WTC11 (cell line): ENCODE measurements around the gene PDGFRB. TPM values are rescaled to one million over a fixed set of nuclear protein-coding genes. Genes with fewer than 3 reads are reported as not detected.

Experiments
- ATAC-seq: fragments of 200-7000 bp; cut with Tn5 transposase; 2 replicates; pipeline ENCODE4 v1.10.0; 2021; ENCODE audit warnings: mild to moderate bottlenecking, moderate library complexity
- CTCF ChIA-PET: fragments of 300-600 bp; sonication (Branson Sonifier 250); formaldehyde crosslinking; loops from one replicate; lab custom pipeline; 2021; ENCODE audit warnings: antibody characterized with exemption; lab: Charles Lee
- POLR2A ChIA-PET: fragments of 350-600 bp; sonication (Branson Sonifier 250); formaldehyde crosslinking; loops from one replicate; lab custom pipeline; 2021; ENCODE audit warnings: antibody characterized with exemption; lab: Charles Lee
- DNase-seq: peaks from one replicate; pipeline ENCODE4 v3.0.0; 2021; ENCODE audit warnings: low spot score
- H3K27ac Mint-ChIP-seq: 2 replicates; pipeline ENCODE4 v1.8.0; 2021; ENCODE audit warnings: mixed read lengths
- H3K27me3 Mint-ChIP-seq: 2 replicates; pipeline ENCODE4 v1.8.0; 2021; ENCODE audit warnings: low read depth, mild to moderate bottlenecking, moderate library complexity, mixed read lengths
- H3K36me3 Mint-ChIP-seq: 2 replicates; pipeline ENCODE4 v1.8.0; 2021; ENCODE audit warnings: mixed read lengths
- H3K4me1 Mint-ChIP-seq: 2 replicates; pipeline ENCODE4 v1.8.0; 2022; ENCODE audit warnings: mixed read lengths
- H3K4me3 Mint-ChIP-seq: 2 replicates; pipeline ENCODE4 v1.8.0; 2021; ENCODE audit warnings: mild to moderate bottlenecking, moderate library complexity, mixed read lengths
- H3K9me3 Mint-ChIP-seq: 2 replicates; pipeline ENCODE4 v1.8.0; 2021; ENCODE audit warnings: mixed read lengths
- ESRRA ChIP-seq: sonication (generic); formaldehyde crosslinking; IDR thresholded peaks from 2 replicates; pipeline ENCODE4 v1.8.1; 2022; ENCODE audit warnings: mild to moderate bottlenecking, missing genetic modification reagents, borderline replicate concordance
- ETV6 ChIP-seq: sonication (generic); formaldehyde crosslinking; IDR thresholded peaks from 2 replicates; pipeline ENCODE4 v1.8.1; 2022; ENCODE audit warnings: mild to moderate bottlenecking, missing genetic modification reagents
- FOXK1 ChIP-seq: sonication (generic); formaldehyde crosslinking; IDR thresholded peaks from 2 replicates; pipeline ENCODE4 v1.8.0; 2022; ENCODE audit warnings: mild to moderate bottlenecking, moderate library complexity, missing genetic modification reagents
- KAT7 ChIP-seq: sonication (generic); formaldehyde crosslinking; IDR thresholded peaks from 2 replicates; pipeline ENCODE4 v1.8.1; 2023; ENCODE audit warnings: missing genetic modification reagents, mild to moderate bottlenecking, borderline replicate concordance
- MXD4 ChIP-seq: fragments of 250-450 bp; sonication (Bioruptor Pico); IDR thresholded peaks from 2 replicates; pipeline ENCODE4 v1.8.0; 2021; ENCODE audit warnings: mild to moderate bottlenecking, moderate library complexity, borderline replicate concordance
- SMAD4 ChIP-seq: sonication (generic); formaldehyde crosslinking; IDR thresholded peaks from 2 replicates; pipeline ENCODE4 v1.8.0; 2022; ENCODE audit warnings: mild to moderate bottlenecking, missing genetic modification reagents
- SP1 ChIP-seq: sonication (generic); formaldehyde crosslinking; conservative IDR thresholded peaks from 2 replicates; pipeline ENCODE4 v1.8.1; 2022; ENCODE audit warnings: missing genetic modification reagents
- TEAD1 ChIP-seq: sonication (generic); formaldehyde crosslinking; IDR thresholded peaks from 2 replicates; pipeline ENCODE4 v1.8.0; 2022; ENCODE audit warnings: mild to moderate bottlenecking, missing genetic modification reagents
- total RNA-seq: library from RNA; stranded (reverse); gene quantifications from 3 replicates; pipeline ENCODE4 v1.2.3, GENCODE V29; 2021
- TF ChIP-seq, protein P1 (sequence below): fragments of 250-450 bp; sonication (Bioruptor Pico); IDR thresholded peaks from 2 replicates; pipeline ENCODE4 v1.9.0; 2021; ENCODE audit warnings: mild to moderate bottlenecking, borderline replicate concordance
- TF ChIP-seq, protein P2 (sequence below): sonication (generic); formaldehyde crosslinking; IDR thresholded peaks from 2 replicates; pipeline ENCODE4 v1.8.0; 2022; ENCODE audit warnings: mild to moderate bottlenecking, missing genetic modification reagents
- TF ChIP-seq, protein P3 (sequence below): sonication (generic); formaldehyde crosslinking; IDR thresholded peaks from 2 replicates; pipeline ENCODE4 v1.8.1; 2023; ENCODE audit warnings: mild to moderate bottlenecking, missing genetic modification reagents
- TF ChIP-seq, protein P4 (sequence below): sonication (generic); formaldehyde crosslinking; IDR thresholded peaks from 2 replicates; pipeline ENCODE4 v1.8.1; 2023; ENCODE audit warnings: mild to moderate bottlenecking, missing genetic modification reagents, moderate library complexity
- TF ChIP-seq, protein P5 (sequence below): sonication (generic); formaldehyde crosslinking; IDR thresholded peaks from 2 replicates; pipeline ENCODE4 v1.8.1; 2023; ENCODE audit warnings: mild to moderate bottlenecking, moderate library complexity, missing genetic modification reagents
- TF ChIP-seq, protein P6 (sequence below): sonication (generic); formaldehyde crosslinking; IDR thresholded peaks from 2 replicates; pipeline ENCODE4 v1.8.0; 2023; ENCODE audit warnings: missing genetic modification reagents

Gene PDGFRB
- total RNA-seq, 1 experiment from 2014 or later: 5.1 TPM

DNA sequence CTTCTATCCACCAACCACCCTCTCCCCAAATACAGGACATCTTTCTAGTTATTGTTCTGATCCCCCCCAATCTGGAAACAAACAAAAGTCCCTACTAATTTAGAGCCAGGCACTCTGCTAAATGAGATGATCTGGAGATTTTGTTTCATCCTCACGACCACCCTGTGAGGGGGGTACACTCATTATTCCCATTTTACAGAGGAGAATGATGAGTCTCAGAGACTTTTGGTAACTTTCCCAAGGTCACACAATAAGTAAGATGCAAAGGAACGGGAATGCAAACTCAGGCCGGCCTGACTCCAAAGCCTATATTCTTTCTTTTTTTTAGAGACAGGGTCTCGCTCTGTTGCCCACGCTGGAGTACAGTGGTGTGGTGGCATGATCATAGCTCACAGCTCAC lies 9.4 kb downstream of the PDGFRB start (continued):
- TF ChIP-seq, protein P1, sequence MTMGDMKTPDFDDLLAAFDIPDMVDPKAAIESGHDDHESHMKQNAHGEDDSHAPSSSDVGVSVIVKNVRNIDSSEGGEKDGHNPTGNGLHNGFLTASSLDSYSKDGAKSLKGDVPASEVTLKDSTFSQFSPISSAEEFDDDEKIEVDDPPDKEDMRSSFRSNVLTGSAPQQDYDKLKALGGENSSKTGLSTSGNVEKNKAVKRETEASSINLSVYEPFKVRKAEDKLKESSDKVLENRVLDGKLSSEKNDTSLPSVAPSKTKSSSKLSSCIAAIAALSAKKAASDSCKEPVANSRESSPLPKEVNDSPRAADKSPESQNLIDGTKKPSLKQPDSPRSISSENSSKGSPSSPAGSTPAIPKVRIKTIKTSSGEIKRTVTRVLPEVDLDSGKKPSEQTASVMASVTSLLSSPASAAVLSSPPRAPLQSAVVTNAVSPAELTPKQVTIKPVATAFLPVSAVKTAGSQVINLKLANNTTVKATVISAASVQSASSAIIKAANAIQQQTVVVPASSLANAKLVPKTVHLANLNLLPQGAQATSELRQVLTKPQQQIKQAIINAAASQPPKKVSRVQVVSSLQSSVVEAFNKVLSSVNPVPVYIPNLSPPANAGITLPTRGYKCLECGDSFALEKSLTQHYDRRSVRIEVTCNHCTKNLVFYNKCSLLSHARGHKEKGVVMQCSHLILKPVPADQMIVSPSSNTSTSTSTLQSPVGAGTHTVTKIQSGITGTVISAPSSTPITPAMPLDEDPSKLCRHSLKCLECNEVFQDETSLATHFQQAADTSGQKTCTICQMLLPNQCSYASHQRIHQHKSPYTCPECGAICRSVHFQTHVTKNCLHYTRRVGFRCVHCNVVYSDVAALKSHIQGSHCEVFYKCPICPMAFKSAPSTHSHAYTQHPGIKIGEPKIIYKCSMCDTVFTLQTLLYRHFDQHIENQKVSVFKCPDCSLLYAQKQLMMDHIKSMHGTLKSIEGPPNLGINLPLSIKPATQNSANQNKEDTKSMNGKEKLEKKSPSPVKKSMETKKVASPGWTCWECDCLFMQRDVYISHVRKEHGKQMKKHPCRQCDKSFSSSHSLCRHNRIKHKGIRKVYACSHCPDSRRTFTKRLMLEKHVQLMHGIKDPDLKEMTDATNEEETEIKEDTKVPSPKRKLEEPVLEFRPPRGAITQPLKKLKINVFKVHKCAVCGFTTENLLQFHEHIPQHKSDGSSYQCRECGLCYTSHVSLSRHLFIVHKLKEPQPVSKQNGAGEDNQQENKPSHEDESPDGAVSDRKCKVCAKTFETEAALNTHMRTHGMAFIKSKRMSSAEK (CRISPR knock-in tag): no peak
- TF ChIP-seq MXD4: no peak

DNA sequence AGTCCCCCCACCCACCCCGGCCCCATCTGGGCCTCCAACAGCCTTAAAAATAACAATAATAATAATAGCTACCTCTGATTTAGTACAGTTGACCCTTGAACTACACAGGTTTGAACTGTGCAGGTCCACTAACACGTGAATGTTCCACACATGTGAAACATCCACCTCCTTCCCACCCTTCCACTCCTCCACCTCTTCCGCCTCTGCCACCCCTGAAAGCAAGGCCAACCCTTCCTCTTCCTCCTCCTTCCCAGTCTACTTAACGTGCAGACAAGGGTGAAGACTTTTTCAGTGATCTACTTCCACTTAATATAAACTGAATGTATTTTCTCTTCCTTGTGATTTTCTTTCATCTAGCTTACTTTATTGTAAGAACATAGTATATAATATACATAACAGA lies 10.8 kb downstream of the PDGFRB start:
- DNase-seq: no peak
- H3K4me1 Mint-ChIP-seq: peaks cover 37% of the 10 kb centered on the region
- H3K4me3 Mint-ChIP-seq: no peak overlapping the region
- H3K36me3 Mint-ChIP-seq: no peaks in the 10 kb centered on the region
- no peak for ATAC-seq
- CTCF ChIA-PET: interaction anchor here (0.5 to 1.6 kb wide), 3 partner anchors 11 to 123 kb away, joined by 4 to 5 read pairs (median 4); partner anchors contain the start of gene PDGFRB
- no peaks in the 10 kb centered on the region for H3K9me3 Mint-ChIP-seq
- TF ChIP-seq FOXK1 (CRISPR knock-in tag) (no peak), SMAD4 (CRISPR knock-in tag) (no peak), ETV6 (no peak), SP1 (CRISPR knock-in tag) (no peak), KAT7 (no peak), TEAD1 (CRISPR knock-in tag) (no peak), ESRRA (CRISPR knock-in tag) (no peak)
- TF ChIP-seq, protein P2, sequence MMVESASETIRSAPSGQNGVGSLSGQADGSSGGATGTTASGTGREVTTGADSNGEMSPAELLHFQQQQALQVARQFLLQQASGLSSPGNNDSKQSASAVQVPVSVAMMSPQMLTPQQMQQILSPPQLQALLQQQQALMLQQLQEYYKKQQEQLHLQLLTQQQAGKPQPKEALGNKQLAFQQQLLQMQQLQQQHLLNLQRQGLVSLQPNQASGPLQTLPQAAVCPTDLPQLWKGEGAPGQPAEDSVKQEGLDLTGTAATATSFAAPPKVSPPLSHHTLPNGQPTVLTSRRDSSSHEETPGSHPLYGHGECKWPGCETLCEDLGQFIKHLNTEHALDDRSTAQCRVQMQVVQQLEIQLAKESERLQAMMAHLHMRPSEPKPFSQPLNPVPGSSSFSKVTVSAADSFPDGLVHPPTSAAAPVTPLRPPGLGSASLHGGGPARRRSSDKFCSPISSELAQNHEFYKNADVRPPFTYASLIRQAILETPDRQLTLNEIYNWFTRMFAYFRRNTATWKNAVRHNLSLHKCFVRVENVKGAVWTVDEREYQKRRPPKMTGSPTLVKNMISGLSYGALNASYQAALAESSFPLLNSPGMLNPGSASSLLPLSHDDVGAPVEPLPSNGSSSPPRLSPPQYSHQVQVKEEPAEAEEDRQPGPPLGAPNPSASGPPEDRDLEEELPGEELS (CRISPR knock-in tag): no peak
- TF ChIP-seq, protein P3, sequence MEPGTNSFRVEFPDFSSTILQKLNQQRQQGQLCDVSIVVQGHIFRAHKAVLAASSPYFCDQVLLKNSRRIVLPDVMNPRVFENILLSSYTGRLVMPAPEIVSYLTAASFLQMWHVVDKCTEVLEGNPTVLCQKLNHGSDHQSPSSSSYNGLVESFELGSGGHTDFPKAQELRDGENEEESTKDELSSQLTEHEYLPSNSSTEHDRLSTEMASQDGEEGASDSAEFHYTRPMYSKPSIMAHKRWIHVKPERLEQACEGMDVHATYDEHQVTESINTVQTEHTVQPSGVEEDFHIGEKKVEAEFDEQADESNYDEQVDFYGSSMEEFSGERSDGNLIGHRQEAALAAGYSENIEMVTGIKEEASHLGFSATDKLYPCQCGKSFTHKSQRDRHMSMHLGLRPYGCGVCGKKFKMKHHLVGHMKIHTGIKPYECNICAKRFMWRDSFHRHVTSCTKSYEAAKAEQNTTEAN (CRISPR knock-in tag): no peak
- TF ChIP-seq, protein P4, sequence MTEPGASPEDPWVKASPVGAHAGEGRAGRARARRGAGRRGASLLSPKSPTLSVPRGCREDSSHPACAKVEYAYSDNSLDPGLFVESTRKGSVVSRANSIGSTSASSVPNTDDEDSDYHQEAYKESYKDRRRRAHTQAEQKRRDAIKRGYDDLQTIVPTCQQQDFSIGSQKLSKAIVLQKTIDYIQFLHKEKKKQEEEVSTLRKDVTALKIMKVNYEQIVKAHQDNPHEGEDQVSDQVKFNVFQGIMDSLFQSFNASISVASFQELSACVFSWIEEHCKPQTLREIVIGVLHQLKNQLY (CRISPR knock-in tag): no peak
- TF ChIP-seq, protein P5, sequence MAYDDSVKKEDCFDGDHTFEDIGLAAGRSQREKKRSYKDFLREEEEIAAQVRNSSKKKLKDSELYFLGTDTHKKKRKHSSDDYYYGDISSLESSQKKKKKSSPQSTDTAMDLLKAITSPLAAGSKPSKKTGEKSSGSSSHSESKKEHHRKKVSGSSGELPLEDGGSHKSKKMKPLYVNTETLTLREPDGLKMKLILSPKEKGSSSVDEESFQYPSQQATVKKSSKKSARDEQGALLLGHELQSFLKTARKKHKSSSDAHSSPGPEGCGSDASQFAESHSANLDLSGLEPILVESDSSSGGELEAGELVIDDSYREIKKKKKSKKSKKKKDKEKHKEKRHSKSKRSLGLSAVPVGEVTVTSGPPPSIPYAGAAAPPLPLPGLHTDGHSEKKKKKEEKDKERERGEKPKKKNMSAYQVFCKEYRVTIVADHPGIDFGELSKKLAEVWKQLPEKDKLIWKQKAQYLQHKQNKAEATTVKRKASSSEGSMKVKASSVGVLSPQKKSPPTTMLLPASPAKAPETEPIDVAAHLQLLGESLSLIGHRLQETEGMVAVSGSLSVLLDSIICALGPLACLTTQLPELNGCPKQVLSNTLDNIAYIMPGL: no peak
- TF ChIP-seq, protein P6, sequence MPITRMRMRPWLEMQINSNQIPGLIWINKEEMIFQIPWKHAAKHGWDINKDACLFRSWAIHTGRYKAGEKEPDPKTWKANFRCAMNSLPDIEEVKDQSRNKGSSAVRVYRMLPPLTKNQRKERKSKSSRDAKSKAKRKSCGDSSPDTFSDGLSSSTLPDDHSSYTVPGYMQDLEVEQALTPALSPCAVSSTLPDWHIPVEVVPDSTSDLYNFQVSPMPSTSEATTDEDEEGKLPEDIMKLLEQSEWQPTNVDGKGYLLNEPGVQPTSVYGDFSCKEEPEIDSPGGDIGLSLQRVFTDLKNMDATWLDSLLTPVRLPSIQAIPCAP (CRISPR knock-in tag): no peak
- H3K27ac Mint-ChIP-seq: no peak overlapping the region
- POLR2A ChIA-PET: interaction anchor here (0.8 kb wide), 1 partner anchor 10 kb away, joined by 3 read pairs; no protein-coding TSS in a partner anchor
- H3K27me3 Mint-ChIP-seq: no peaks in the 10 kb centered on the region; the same call in 1 of the 2 replicates
